ENCODE data around the gene TCF12.
A peak's percentile ranks its signal among the peaks of the same experiment; 100 is the strongest.

Gene TCF12

DNA sequence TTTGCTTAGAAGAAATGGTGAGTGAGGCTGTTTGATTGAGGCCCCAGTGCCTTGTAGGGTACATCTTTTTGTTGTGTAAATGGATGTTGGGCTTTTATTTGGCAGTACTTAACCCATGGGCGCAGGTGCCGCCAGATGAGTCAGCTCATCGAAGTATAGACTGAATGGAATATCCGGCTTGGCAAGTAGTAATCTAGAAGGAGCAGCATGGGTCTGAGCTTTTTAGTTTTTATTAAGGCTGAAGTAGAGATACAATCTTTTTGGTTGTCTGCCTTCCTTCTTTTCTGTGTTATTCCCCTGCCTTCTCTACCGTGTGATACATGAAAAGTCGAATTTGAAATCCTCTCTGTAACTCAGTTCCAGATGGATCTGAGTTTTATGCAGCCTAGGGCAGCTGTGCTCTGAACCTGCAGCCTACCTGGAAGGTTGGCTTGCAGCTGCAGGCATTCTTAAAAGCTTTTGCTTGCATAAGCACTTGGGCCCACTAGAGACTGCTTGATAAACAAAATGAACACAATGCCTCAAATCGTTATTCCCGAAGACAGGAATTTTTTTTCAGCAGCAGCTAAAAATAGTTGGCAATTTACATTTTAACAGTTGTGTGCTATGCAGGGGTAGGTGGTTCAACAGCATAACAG lies 280.3 kb downstream of the TCF12 start:
- TF ChIP-seq, protein P1, sequence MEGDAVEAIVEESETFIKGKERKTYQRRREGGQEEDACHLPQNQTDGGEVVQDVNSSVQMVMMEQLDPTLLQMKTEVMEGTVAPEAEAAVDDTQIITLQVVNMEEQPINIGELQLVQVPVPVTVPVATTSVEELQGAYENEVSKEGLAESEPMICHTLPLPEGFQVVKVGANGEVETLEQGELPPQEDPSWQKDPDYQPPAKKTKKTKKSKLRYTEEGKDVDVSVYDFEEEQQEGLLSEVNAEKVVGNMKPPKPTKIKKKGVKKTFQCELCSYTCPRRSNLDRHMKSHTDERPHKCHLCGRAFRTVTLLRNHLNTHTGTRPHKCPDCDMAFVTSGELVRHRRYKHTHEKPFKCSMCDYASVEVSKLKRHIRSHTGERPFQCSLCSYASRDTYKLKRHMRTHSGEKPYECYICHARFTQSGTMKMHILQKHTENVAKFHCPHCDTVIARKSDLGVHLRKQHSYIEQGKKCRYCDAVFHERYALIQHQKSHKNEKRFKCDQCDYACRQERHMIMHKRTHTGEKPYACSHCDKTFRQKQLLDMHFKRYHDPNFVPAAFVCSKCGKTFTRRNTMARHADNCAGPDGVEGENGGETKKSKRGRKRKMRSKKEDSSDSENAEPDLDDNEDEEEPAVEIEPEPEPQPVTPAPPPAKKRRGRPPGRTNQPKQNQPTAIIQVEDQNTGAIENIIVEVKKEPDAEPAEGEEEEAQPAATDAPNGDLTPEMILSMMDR (IDR thresholded peaks at IDR 0.05; ENCODE audit: control insufficient read depth, extremely low read depth, insufficient read depth): no peak
- DNase-seq (ENCODE audit: low read depth): peak; percentile 63
- peak overlapping the region; percentile 5; the same call in 1 of the 2 replicates for H3K4me3 ChIP-seq (ENCODE audit: low read depth, low read length)

DNA sequence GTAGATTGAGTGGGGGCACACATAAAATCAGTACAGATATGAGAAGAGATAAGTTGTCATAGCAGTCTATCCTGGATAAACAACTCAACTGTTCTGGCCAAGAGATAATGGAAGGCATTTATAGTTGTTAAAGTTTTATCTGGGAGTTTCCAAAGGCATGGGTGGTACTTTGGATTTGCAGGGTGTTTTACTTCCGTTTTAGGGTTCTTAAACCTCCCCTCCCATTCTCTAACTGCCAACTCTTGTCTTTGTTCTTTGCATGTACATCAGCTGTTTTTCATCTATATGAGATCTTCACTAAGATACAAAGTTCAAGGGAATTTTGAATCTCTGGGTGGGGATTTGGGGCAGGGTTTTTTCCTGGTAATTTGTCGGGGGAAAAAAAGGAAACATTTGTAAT lies 283.1 kb downstream of the TCF12 start:
- no peak overlapping the region for H3K4me3 ChIP-seq (ENCODE audit: low read depth, low read length)
- TF ChIP-seq, protein P1 (IDR thresholded peaks at IDR 0.05; ENCODE audit: control insufficient read depth, extremely low read depth, insufficient read depth): no peak
- DNase-seq (ENCODE audit: low read depth): no peak

DNA sequence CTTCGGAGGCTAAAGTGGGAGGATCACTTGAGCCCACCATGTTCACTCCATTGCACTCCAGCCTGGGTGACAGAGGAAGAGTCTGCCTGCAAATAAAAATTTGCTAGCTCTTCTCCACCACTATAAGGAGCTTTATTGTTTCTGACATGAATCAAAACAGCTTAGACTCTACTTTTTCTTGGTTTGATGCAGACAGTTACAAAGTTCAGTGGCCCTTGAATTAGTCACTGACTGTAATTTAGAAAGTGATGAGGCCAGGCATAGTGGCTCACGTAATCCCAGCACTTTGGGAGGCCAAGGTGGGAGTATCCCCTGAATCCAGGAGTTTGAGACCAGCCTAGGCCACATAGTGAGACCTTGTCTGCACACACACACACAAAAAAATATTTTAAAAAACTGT lies 285.5 kb downstream of the TCF12 start:
- no peak for DNase-seq (ENCODE audit: low read depth)
- H3K4me3 ChIP-seq (ENCODE audit: low read depth, low read length): no peak overlapping the region
- TF ChIP-seq, protein P1 (IDR thresholded peaks at IDR 0.05; ENCODE audit: control insufficient read depth, extremely low read depth, insufficient read depth): no peak

DNA sequence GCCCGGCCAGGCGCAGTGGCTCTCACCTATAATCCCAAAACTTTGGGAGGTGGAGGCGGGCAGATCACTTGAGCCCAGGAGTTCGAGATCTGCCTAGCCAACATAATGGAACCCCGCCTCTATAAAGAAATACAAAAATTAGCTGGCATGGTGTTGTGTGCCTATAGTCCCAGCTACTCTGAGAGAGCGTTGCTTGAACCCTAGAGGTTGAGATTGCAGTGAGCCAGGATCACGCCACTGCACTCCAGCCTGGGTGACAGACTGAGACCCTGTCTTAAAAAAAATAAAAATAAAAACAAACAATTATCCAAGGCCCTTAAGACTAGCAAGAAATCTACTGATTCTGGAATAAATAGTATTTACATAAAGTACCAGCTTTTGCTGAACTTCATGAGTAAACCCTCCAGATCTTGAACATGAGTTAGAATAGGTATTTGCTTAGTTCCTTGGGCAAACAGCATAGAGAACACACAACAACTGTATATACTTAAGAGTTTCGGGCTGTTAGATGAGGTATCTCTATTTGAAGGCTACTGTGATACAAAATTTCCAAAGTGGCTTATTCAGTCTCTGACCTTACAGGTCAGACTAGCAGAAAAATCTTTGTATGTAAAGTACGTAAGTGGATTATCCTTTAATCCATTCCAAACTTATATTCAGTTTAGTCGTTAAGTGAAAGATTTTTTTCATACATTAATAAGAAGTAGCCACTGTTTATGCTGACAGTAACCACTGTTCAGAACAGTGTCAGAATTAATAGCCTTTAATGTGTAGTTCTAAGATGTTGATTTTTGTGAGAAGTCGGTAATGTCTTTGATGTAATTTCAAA lies 286.8 kb downstream of the TCF12 start:
- no peak for DNase-seq (ENCODE audit: low read depth)
- H3K4me3 ChIP-seq (ENCODE audit: low read depth, low read length): no peak overlapping the region
- TF ChIP-seq, protein P1 (IDR thresholded peaks at IDR 0.05; ENCODE audit: control insufficient read depth, extremely low read depth, insufficient read depth): no peak

DNA sequence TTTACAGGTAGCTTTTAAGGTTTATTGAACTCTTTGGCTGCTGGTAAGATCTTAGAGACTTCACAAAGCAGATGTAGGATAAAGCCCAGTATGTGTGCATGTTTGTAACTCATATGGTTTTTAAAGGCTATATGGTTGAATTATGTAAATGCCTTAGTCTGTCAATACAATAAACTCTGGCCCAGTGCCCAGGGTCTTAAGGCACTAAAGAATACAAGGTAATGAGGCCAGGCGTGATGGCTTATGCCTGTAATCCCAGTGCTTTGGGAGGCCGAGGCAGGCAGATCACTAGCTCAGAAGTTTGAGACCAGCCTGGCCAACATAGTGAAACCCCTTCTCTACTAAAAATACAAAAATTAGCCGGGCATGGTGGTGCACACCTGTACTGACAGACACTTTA lies 287.6 kb downstream of the TCF12 start:
- H3K4me3 ChIP-seq (ENCODE audit: low read depth, low read length): no peak overlapping the region
- TF ChIP-seq, protein P1 (IDR thresholded peaks at IDR 0.05; ENCODE audit: control insufficient read depth, extremely low read depth, insufficient read depth): no peak
- no peak for DNase-seq (ENCODE audit: low read depth)

DNA sequence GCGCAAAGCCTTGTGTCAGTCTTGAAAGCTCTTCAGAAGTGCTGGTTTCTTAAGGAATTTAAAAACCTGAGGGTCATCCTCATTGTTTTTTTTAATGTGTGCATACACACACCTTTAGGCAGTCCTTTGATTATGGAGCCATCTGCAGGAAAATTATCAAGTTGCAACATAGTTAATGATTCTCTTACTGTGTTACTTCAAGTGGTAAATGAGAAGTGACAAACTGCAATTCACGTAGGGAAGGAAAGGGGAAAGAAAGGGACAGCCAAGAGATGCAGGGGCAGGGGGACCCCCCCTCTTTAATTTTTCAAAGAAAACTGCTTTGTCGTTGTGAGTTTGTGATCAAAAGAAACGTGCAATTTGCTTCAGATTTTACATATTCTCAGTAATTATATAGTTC lies 295.4 kb downstream of the TCF12 start:
- DNase-seq (ENCODE audit: low read depth): peak; percentile 35
- TF ChIP-seq, protein P1 (IDR thresholded peaks at IDR 0.05; ENCODE audit: control insufficient read depth, extremely low read depth, insufficient read depth): peak; percentile 67
- no peak overlapping the region for H3K4me3 ChIP-seq (ENCODE audit: low read depth, low read length)
